Fibroblast of lung (primary cell): ENCODE results near the gene SIGLEC5.

Experiments used
- EZH2 ChIP-seq: IDR thresholded peaks from 2 replicates; pipeline ENCODE4 v1.5.1; 2012; ENCODE audit warnings: low read length, control low read depth, mild to moderate bottlenecking; ENCODE audit errors: missing control alignments
- TF ChIP-seq, protein P1 (sequence below), 2 donors: IDR thresholded peaks in 1 of 2; conservative IDR thresholded peaks in 1 of 2; 1 replicate in 1 of 2; 2 replicates in 1 of 2; pipeline ENCODE4 v1.5.1; 2011 to 2012; ENCODE audit warnings: low read length in 2 of 2, control low read depth in 1 of 2, inconsistent platforms in 1 of 2, low read depth in 1 of 2, mild to moderate bottlenecking in 1 of 2

DNA sequence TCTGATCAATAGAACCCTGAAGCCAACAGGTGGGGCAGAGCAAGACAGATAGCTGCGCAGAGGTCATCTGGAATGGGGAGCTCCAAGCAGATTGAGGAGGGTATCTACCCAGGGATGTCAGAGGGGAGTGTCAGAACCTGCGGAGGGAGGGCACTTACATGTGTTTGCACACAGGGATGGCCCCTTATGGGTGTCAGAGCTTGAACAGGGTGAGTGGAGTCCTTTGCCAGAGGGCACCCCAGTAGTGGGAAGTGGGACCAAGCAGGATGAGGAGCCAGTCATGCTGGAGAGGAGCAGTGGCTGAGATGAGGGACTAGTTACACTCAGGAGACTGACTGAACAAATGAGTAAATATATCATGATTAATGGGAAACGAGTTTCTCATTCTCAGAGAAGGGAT, 33.4 kb upstream of the SIGLEC5 start:
- TF ChIP-seq, protein P1, sequence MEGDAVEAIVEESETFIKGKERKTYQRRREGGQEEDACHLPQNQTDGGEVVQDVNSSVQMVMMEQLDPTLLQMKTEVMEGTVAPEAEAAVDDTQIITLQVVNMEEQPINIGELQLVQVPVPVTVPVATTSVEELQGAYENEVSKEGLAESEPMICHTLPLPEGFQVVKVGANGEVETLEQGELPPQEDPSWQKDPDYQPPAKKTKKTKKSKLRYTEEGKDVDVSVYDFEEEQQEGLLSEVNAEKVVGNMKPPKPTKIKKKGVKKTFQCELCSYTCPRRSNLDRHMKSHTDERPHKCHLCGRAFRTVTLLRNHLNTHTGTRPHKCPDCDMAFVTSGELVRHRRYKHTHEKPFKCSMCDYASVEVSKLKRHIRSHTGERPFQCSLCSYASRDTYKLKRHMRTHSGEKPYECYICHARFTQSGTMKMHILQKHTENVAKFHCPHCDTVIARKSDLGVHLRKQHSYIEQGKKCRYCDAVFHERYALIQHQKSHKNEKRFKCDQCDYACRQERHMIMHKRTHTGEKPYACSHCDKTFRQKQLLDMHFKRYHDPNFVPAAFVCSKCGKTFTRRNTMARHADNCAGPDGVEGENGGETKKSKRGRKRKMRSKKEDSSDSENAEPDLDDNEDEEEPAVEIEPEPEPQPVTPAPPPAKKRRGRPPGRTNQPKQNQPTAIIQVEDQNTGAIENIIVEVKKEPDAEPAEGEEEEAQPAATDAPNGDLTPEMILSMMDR (conservative IDR thresholded peaks at IDR 0.05 in 1 of 2, IDR thresholded peaks at IDR 0.05 in 1 of 2; ENCODE audit: low read depth in 1 of 2, low read length in 2 of 2) = no peak
- TF ChIP-seq EZH2 = no peak
